ENCODE results near the gene WDR43.
A peak's percentile ranks its signal among the peaks of the same experiment; 100 is the strongest.
"Not testable (repeated sequence)": the region's sequence is repeated elsewhere in the genome, so short reads cannot be mapped to it uniquely, and the experiment has no call there.

The WDR43 gene

DNA sequence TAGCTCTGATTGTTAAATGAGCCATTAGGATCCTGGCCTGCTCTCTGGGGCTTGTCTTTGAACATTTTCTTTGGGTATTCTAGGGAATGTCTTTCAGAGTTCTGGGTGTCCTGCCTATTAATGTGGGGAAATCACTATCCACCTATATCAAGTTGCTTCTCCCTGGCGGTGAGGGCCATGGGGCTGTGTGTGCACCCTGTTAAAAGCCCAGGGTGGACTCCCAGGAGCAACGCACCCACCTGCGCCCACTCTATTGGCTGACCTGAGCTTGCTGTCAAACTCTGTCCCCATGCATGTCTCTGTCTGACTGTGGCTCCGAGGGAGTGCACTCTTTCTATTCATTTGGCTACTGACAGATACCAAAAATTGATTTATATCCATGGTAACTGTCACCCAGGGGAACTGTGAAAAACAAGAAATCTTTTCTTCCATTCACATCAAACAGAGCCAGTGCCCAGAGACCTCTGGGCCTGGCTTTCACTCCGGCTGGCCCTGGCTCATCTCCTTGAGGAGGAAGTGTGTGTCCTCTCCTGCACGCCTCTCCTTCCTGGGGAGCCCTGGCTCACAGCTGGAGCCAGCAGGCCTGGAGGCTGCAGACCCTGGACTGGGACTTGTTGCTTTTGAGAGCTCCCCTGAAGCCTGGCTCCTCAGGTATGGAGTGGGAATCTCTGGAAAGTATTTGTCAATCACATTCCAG, 76.1 kb downstream of the WDR43 start:
- no peak for DNase-seq

GRCh38 chr2:28972778-28973335, 78.4 kb downstream of the WDR43 start:
- no peak for DNase-seq

- DNase-seq = no peak
These were observed 79.8 kb downstream of the WDR43 start for GRCh38 chr2:28974252-28974651.

GRCh38 chr2:28975671-28976070, 81.2 kb downstream of the WDR43 start:
- no peak for DNase-seq

DNA sequence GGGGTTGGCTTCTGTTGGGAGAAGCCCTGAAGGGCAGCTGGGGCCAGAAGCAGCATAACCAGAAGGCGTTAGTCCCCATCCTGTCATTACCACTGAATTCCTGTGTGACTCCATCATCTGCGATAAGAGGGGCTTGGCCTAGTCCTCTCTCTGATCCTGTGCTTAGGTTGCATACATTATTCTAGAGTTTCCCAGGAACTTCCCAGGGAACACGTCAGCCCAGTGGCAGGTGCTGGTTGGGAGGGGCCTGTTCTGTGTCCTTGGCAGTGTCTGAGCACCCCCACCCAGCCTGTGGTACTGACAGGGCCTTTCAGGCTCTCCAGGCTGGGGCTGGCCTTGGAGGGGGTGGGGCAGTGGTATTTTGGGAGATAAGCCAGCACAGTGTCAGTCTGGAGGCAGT, 82.1 kb downstream of the WDR43 start:
- no peak for DNase-seq

DNA sequence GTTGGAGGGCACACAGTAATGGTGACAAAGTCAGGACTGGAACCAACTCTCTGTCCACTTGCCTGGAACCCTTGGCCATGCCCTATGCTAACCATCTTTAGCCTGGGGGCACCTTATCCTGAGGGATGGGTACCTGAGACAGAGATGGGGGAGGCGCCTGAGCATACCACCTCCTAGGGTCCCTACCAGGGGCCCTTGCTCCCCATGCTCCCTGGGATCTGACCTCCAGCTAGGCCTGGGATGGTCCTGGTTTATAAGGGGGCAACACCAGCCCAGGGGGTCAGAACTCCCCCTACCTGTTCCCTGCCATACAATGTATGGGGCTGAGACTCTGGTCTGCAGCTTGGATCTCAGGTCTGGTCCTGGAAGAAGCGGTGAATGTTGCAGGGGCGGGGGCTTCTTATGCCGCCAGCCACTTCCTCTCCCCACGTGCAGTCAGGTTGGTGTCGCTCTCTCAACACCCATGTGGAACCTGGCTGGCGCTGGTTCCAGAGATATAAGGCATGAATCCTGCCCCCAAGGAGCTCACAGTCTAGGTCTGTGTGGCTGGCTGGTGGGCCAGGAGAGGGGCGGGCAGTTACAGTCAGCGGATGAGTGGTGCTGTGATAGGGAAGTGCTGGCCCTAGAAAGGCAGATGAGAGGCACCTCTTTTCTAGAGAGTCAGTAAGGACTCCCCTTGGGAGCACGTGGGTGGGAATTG, 82.9 kb downstream of the WDR43 start:
- no peak for DNase-seq

- DNase-seq = not testable (repeated sequence)
These were observed 83.5 kb downstream of the WDR43 start for GRCh38 chr2:28978001-28978400.

GRCh38 chr2:28978606-28979005, 84.1 kb downstream of the WDR43 start:
- no peak for DNase-seq

DNA sequence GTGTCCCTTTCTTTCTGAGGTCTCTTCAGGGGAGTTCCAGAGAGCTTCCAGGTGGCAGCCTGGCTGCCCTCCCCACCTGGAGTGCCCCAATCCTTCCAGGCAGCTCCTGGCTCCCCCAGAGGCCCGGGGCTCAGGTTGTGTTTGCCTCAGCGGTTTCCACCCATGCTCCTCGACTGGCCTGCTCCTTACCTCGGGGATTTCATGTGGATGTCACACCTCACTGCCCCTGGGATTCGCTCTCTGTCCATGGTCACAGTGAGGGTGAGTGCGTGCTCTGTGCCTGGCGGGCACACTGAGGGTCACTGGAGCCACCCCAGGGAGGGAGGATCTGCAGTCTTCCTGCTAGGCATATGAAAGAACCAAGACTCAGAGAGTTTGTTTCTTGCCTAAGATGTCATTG, 84.6 kb downstream of the WDR43 start:
- DNase-seq = no peak

- DNase-seq = no peak
These were observed 85.3 kb downstream of the WDR43 start for GRCh38 chr2:28979576-28980366.

DNA sequence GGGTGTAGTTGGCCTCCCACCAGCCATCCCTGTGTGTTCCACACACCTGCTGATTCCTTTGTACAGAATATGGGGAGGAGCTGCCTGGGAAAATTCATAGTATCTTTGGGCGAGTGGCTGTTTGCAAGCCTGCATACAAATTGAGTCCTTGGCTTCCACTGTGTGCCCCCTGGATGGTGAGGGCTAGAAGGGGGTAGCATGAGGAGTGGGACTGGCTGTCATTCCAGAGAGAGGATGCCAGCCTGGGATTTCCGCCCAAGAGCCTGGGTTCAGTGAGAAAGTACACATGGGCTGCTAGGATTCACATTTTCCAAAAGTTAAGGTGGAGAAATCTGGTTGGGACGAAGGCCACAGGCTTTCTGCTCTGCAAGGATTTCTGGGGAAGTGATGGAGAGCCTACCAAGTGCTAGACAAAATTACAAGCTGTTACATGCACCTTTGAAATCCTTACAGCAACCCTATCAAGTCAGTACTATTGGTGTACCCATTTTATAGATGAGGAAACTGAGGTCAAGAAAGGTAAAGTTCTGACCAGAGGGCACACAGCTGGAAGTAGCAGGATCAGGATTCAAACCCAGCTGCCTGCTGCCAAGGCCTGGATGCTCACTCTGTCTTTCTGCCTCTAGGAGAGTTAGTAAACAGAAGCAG, 86.0 kb downstream of the WDR43 start:
- no peak for DNase-seq

GRCh38 chr2:28981016-28981441, 86.6 kb downstream of the WDR43 start, which contains the start of gene TOGARAM2:
TOGARAM2 (plus strand) TSS chr2:28981298; CDS start chr2:28994835, 13,537 bp downstream.
- peak; percentile 38 to 43 for DNase-seq

- DNase-seq = no peak
These were observed 87.3 kb downstream of the WDR43 start for GRCh38 chr2:28981620-28982376.

DNA sequence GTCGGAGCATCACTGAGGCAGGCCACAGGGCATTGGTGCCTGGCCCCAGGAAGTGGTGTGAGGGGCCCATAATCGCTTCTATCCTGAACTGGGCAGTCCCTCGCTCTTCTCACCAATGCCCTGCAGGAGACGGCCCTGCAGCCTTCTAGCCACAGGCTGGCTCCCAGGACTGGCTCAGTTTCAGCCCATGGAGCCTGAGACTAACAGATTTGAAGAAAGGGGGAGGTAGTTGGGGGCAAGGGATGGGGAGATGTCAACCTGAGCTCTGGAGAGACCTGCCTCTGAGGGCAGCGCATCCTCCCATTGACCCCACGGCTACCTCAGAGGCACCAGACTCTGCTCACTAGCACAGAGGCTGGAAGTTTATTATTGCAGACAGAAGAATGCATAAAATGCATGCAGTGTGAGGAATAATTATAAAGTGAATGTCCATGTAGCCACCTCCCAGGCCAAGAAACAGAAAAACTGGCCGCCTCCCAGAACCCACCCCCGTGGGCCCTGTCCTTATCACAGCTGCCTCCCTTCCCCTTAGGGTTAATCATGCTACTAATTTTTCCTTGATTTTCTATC, 88.0 kb downstream of the WDR43 start:
- no peak for DNase-seq

DNA sequence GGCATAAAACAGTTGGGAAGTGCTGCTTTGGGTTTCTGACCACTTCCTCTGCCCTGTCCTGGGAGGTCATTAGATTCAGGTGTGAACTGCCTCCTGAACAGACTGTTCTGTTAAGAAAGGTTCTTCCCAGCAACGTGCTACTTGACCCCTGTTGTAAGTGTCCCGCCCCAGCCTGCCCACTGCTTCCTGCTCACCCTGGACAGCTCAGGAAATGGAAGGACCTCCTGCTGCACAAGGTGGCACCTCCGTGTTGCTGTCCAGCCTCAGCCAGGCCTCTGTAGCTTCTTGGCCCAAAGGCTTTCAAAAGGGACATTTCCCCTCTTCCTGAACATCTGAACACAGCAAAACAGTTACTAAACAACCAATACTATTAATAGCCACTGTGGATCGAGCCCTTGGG, 92.0 kb downstream of the WDR43 start:
- DNase-seq = no peak

DNA sequence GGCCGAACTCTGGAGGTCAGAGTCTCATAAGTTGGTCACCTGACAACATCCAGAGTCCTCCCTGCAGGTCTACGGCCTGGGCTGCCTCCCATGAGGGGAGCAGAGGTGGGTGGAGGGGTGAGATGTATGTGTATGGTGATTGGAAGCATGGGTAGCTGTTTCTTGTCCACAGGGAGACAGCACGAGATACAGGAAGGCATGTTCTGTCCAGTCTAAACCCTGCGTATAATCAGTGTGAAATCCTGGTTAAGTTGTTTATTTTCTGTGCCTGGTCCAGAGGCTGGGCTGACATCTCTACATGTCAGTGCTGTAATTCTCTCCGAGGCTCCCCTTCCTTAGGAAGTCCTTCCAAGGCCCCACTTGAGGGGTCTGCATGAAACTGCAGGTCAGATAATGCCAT, 95.5 kb downstream of the WDR43 start:
- DNase-seq = no peak

DNA sequence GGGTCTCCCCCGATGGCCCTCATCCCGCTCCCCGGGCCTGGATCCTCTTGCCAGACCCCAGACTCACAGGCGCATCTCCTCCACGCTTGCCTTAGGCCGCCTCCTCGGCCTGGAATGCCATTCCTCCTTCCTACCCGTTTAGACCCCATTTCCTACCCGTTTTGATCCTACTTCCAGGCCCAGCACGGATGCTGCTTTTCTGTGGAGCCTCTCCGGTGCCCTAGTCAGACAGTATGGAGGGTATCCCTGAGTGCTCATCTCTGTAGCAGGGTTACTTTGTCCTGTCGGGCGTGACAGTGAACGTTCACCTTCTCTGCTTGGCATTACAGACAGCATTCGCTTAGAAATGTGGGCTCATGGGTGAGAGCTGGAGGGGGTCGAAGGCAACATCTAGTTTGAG, 96.0 kb downstream of the WDR43 start:
- DNase-seq = no peak

DNA sequence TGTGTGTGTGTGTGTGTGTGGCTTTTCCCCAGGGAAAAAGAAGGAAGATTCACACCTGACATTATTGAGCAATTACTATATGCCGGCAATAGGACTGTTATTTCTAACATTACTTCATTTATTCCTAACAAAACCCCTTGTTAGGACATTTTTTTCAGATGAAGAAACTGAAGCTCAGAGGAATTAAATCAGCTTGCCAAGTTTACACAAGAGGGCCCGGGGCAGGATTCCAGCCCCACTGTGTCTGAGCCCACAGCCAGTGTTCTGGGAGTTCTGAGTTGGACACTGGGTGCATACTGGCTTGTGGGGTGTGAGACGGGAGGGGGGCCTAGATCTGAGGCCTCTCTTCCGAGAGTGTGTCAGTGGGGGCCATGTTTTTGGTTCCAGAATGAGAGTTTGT, 96.6 kb downstream of the WDR43 start:
- no peak for DNase-seq

GRCh38 chr2:28991460-28991859, 97.0 kb downstream of the WDR43 start:
- no peak for DNase-seq

GRCh38 chr2:28993206-28993960, 98.9 kb downstream of the WDR43 start:
- DNase-seq = peak in 1 of 2 experiments; percentile 10

- DNase-seq = no peak
These were observed 99.6 kb downstream of the WDR43 start for GRCh38 chr2:28994074-28994473.
